ENCODE results near the gene PRKCE.

DNA sequence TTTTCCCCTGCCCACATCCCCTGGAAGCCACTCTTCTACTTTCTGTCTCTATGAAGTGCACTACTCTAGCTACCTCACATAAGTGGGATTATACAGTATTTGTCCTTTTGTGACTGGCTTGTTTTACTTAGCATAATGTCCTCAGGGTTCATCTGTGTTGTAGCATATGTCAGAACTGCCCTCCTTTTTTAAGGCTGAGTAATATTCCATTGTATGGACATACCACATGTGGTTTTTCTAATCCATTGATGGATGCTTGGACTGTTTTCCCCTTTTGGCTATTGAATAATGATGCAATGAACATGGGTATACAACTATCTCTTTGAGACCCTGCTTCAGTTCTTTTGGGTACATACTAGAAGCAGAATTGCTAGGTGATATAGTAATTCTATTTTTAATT, 95.9 kb downstream of the PRKCE start:
- TF ChIP-seq, protein P1, sequence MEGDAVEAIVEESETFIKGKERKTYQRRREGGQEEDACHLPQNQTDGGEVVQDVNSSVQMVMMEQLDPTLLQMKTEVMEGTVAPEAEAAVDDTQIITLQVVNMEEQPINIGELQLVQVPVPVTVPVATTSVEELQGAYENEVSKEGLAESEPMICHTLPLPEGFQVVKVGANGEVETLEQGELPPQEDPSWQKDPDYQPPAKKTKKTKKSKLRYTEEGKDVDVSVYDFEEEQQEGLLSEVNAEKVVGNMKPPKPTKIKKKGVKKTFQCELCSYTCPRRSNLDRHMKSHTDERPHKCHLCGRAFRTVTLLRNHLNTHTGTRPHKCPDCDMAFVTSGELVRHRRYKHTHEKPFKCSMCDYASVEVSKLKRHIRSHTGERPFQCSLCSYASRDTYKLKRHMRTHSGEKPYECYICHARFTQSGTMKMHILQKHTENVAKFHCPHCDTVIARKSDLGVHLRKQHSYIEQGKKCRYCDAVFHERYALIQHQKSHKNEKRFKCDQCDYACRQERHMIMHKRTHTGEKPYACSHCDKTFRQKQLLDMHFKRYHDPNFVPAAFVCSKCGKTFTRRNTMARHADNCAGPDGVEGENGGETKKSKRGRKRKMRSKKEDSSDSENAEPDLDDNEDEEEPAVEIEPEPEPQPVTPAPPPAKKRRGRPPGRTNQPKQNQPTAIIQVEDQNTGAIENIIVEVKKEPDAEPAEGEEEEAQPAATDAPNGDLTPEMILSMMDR (IDR thresholded peaks at IDR 0.05) = no peak
- TF ChIP-seq POLR2A (IDR thresholded peaks at IDR 0.05) = no peak
